CD14-positive monocyte (primary cell): ENCODE data around the gene NIPAL3. TPM values are rescaled to one million over a fixed set of nuclear protein-coding genes. Genes with fewer than 3 reads are reported as not detected.

Experiments
- DNase-seq, 3 donors: peaks; one replicate each; pipeline ENCODE4 v3.0.0-alpha.2; 2011 to 2022
- H2AFZ ChIP-seq: 2 replicates; pipeline ENCODE4 v1.6.0; 2012; ENCODE audit warnings: mild to moderate bottlenecking, low read depth, low read length, inconsistent platforms; ENCODE audit not compliant: insufficient read depth, poor library complexity, severe bottlenecking
- H3K27ac ChIP-seq, 2 donors: 1 replicate in 1 of 2; 2 replicates in 1 of 2; pipeline ENCODE4 v1.5.1; 2012 to 2013; ENCODE audit warnings: low read length in 2 of 2, control low read depth in 1 of 2, inconsistent platforms in 1 of 2, low read depth in 1 of 2, mild to moderate bottlenecking in 1 of 2
- H3K27me3 ChIP-seq, 2 donors: one replicate each; pipeline versions ENCODE4 v1.6.0 to v1.6.1; 2011 to 2013; ENCODE audit warnings: low read length in 2 of 2; ENCODE audit not compliant: control insufficient read depth in 2 of 2, insufficient read depth in 2 of 2
- H3K36me3 ChIP-seq, 2 donors: replicated peaks in 1 of 2; 1 replicate in 1 of 2; 2 replicates in 1 of 2; pipeline versions ENCODE4 v1.5.1 to v1.6.1; 2012 to 2013; ENCODE audit warnings: low read length in 2 of 2, control low read depth in 1 of 2, inconsistent platforms in 1 of 2, mild to moderate bottlenecking in 1 of 2; ENCODE audit not compliant: insufficient read depth in 2 of 2, control insufficient read depth in 1 of 2
- H3K4me1 ChIP-seq, 2 donors: 1 replicate in 1 of 2; 2 replicates in 1 of 2; pipeline versions ENCODE4 v1.5.1 to v1.6.1; 2012 to 2013; ENCODE audit warnings: low read length in 2 of 2, control low read depth in 1 of 2, inconsistent platforms in 1 of 2, mild to moderate bottlenecking in 1 of 2, moderate library complexity in 1 of 2; ENCODE audit not compliant: insufficient read depth in 2 of 2, control insufficient read depth in 1 of 2
- H3K4me2 ChIP-seq: replicated peaks from 2 replicates; pipeline ENCODE3; 2012; ENCODE audit warnings: low read length, moderate library complexity, mild to moderate bottlenecking; ENCODE audit not compliant: poor library complexity, severe bottlenecking; ENCODE audit errors: extremely low read depth
- H3K4me3 ChIP-seq, 3 experiments: fragments of 200-600 bp in 1 of 3; sonication (generic) in 1 of 3; replicated peaks in 1 of 3; 1 replicate in 2 of 3; 2 replicates in 1 of 3; pipeline ENCODE4 v1.5.1; 2011 to 2013; ENCODE audit warnings: low read length in 3 of 3, mild to moderate bottlenecking in 3 of 3, control low read depth in 2 of 3, low read depth in 2 of 3, inconsistent platforms in 1 of 3, moderate library complexity in 1 of 3
- H3K79me2 ChIP-seq: 2 replicates; pipeline ENCODE4 v1.6.0; 2012; ENCODE audit warnings: mild to moderate bottlenecking, control low read depth, inconsistent platforms, low read length, moderate library complexity; ENCODE audit not compliant: insufficient read depth
- H3K9ac ChIP-seq: 2 replicates; pipeline ENCODE4 v1.6.0; 2017; ENCODE audit warnings: low read length, mild to moderate bottlenecking; ENCODE audit not compliant: insufficient read depth, poor library complexity, severe bottlenecking
- H3K9me3 ChIP-seq, 2 donors: replicated peaks in 1 of 2; 1 replicate in 1 of 2; 2 replicates in 1 of 2; pipeline versions ENCODE4 v1.5.1 to v1.6.1; 2012 to 2013; ENCODE audit warnings: low read length in 2 of 2, control low read depth in 1 of 2; ENCODE audit not compliant: control insufficient read depth in 1 of 2, insufficient read depth in 1 of 2
- H4K20me1 ChIP-seq: 2 replicates; pipeline ENCODE4 v1.6.0; 2012; ENCODE audit warnings: mild to moderate bottlenecking, low read length, control low read depth, moderate library complexity; ENCODE audit not compliant: insufficient read depth
- H3K27ac Mint-ChIP-seq, 7 donors: one replicate each; pipeline ENCODE4 v1.8.0; 2020; ENCODE audit warnings: mild to moderate bottlenecking in 7 of 7, mixed read lengths in 7 of 7, moderate library complexity in 6 of 7, inconsistent platforms in 2 of 7
- H3K27me3 Mint-ChIP-seq, 3 donors: one replicate each; pipeline ENCODE4 v1.8.0; 2021 to 2022; ENCODE audit warnings: low read depth in 3 of 3, mild to moderate bottlenecking in 3 of 3, mixed read lengths in 3 of 3, moderate library complexity in 3 of 3, inconsistent platforms in 1 of 3
- H3K36me3 Mint-ChIP-seq, 2 donors: one replicate each; pipeline ENCODE4 v1.8.0; 2020; ENCODE audit warnings: mixed read lengths in 2 of 2, inconsistent platforms in 1 of 2, mild to moderate bottlenecking in 1 of 2
- H3K4me1 Mint-ChIP-seq: one replicate; pipeline ENCODE4 v1.8.0; 2020; ENCODE audit warnings: mild to moderate bottlenecking, mixed read lengths
- H3K4me3 Mint-ChIP-seq, 2 donors: one replicate each; pipeline ENCODE4 v1.8.0; 2020; ENCODE audit warnings: mild to moderate bottlenecking in 2 of 2, mixed read lengths in 2 of 2, moderate library complexity in 1 of 2
- H3K9me3 Mint-ChIP-seq, 7 donors: one replicate each; pipeline ENCODE4 v1.8.0; 2020 to 2022; ENCODE audit warnings: mixed read lengths in 7 of 7, mild to moderate bottlenecking in 6 of 7, moderate library complexity in 6 of 7, inconsistent platforms in 2 of 7
- WGBS: methylation state at CpG from one replicate; pipeline ENCODE4 v1.1.5; 2013; ENCODE audit warnings: missing lambda C conversion rate; ENCODE audit not compliant: insufficient coverage; 5-methylcytosine and 5-hydroxymethylcytosine counted together
- intact Hi-C, 2 donors: fragments of 100-400 bp; cut with micrococcal nuclease; formaldehyde crosslinking; loops; one replicate each; pipeline versions ENCODE4 v1.15.0 to v1.15.1; 2023
- polyA plus RNA-seq, 3 donors: library from polyadenylated mRNA; depleted of rRNA in 1 of 3; unstranded in 2 of 3; stranded (reverse) in 1 of 3; fragments of 300-500 nt in 2 of 3; fragments of >200 nt in 1 of 3; fragmentation: Illumina TruSeq in 2 of 3; gene quantifications; 1 replicate in 2 of 3; 2 replicates in 1 of 3; pipeline ENCODE4 v1.2.3, GENCODE V29; 2012 to 2021
- TF ChIP-seq, protein P1 (sequence below): fragments of 200-600 bp; IDR thresholded peaks from one replicate; pipeline ENCODE4 v1.8.0; 2022; ENCODE audit warnings: antibody characterized with exemption, mild to moderate bottlenecking

The NIPAL3 gene
- polyA plus RNA-seq, 3 donors = 5.9 to 9.6 (median 6.6) TPM

GRCh38 chr1:24400065-24400464 is 15.5 kb upstream of the NIPAL3 start:
- no peaks in the 10 kb centered on the region for H3K79me2 ChIP-seq
- peaks cover 10 to 14% of the 10 kb centered on the region in 2 donors for H3K36me3 Mint-ChIP-seq
- no peaks in the 10 kb centered on the region for H3K9me3 Mint-ChIP-seq
- H3K9ac ChIP-seq = no peak overlapping the region
- no peaks in the 10 kb centered on the region for H3K4me1 Mint-ChIP-seq
- H3K27me3 Mint-ChIP-seq = peaks cover 0 to 1% (median 0%) of the 10 kb centered on the region in 3 donors
- H3K4me3 ChIP-seq = no peak overlapping the region
- DNase-seq = no peak
- no peak overlapping the region for H2AFZ ChIP-seq
- no CpG with 5 or more reads among the region's 1 CpG for WGBS
- no peaks in the 10 kb centered on the region for H3K9me3 ChIP-seq
- H3K36me3 ChIP-seq = no peaks in the 10 kb centered on the region
- TF ChIP-seq, protein P1, sequence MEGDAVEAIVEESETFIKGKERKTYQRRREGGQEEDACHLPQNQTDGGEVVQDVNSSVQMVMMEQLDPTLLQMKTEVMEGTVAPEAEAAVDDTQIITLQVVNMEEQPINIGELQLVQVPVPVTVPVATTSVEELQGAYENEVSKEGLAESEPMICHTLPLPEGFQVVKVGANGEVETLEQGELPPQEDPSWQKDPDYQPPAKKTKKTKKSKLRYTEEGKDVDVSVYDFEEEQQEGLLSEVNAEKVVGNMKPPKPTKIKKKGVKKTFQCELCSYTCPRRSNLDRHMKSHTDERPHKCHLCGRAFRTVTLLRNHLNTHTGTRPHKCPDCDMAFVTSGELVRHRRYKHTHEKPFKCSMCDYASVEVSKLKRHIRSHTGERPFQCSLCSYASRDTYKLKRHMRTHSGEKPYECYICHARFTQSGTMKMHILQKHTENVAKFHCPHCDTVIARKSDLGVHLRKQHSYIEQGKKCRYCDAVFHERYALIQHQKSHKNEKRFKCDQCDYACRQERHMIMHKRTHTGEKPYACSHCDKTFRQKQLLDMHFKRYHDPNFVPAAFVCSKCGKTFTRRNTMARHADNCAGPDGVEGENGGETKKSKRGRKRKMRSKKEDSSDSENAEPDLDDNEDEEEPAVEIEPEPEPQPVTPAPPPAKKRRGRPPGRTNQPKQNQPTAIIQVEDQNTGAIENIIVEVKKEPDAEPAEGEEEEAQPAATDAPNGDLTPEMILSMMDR = no peak
- H3K27me3 ChIP-seq = no peaks in the 10 kb centered on the region
- H3K27ac Mint-ChIP-seq = no peak overlapping the region
- no peak overlapping the region for H3K4me2 ChIP-seq
- no peaks in the 10 kb centered on the region for H4K20me1 ChIP-seq
- intact Hi-C loops = no loop called here
- no peaks in the 10 kb centered on the region for H3K4me1 ChIP-seq
- H3K4me3 Mint-ChIP-seq = no peak overlapping the region
- no peak overlapping the region for H3K27ac ChIP-seq

- TF ChIP-seq, protein P1 = no peak
- Histone ChIP-seq H3K9ac (no peak overlapping the region), H3K36me3 (no peaks in the 10 kb centered on the region), H3K4me3 (no peak overlapping the region), H3K79me2 (no peaks in the 10 kb centered on the region), H2AFZ (no peak overlapping the region), H3K4me2 (no peak overlapping the region), H3K27ac (no peak overlapping the region), H3K27me3 (no peaks in the 10 kb centered on the region), H3K9me3 (no peaks in the 10 kb centered on the region), H3K4me1 (no peaks in the 10 kb centered on the region), H4K20me1 (no peaks in the 10 kb centered on the region)
- peaks cover 3% of the 10 kb centered on the region for H3K4me1 Mint-ChIP-seq
- H3K27me3 Mint-ChIP-seq = peaks cover 0 to 3% (median 0%) of the 10 kb centered on the region in 3 donors
- no CpG with 5 or more reads among the region's 4 CpGs for WGBS
- H3K27ac Mint-ChIP-seq = no peak overlapping the region
- H3K4me3 Mint-ChIP-seq = no peak overlapping the region
- peaks cover 0 to 11% (median 1%) of the 10 kb centered on the region in 7 donors for H3K9me3 Mint-ChIP-seq
- H3K36me3 Mint-ChIP-seq = peaks cover 10 to 14% of the 10 kb centered on the region in 2 donors
- no peak for DNase-seq
- intact Hi-C loops = no loop called here
Observed at GRCh38 chr1:24403806-24404205, 11.8 kb upstream of the NIPAL3 start.
